PC-9 (cell line): Measurements from ENCODE around the gene ARMC6. TPM values are rescaled to one million over a fixed set of nuclear protein-coding genes. Genes with fewer than 3 reads are reported as not detected.

ENCODE experiments used
- BruUV-seq: library from RNA; stranded (reverse); fragments of 400-500 nt; replicated peaks from 2 replicates; lab custom pipeline; 2021; lab: Mats Ljungman, UMichigan
- CTCF ChIA-PET: fragments of 300-600 bp; sonication (Branson Sonifier 250); formaldehyde crosslinking; loops from one replicate; lab custom pipeline; 2022; ENCODE audit warnings: antibody characterized with exemption; lab: Charles Lee
- POLR2A ChIA-PET: fragments of 300-600 bp; sonication (Branson Sonifier 250); formaldehyde crosslinking; loops from one replicate; lab custom pipeline; 2022; ENCODE audit warnings: antibody characterized with exemption; ENCODE audit not compliant: unreplicated experiment; lab: Charles Lee
- DNase-seq, 2 experiments: peaks; one replicate each; pipeline versions ENCODE4 v3.0.0 to v3.0.0-alpha.2; 2015 to 2022; ENCODE audit warnings: mixed read lengths in 1 of 2
- H2AFZ ChIP-seq: fragments of 200-600 bp; sonication (generic); 2 replicates; pipeline ENCODE4 v1.8.1; 2017; ENCODE audit warnings: antibody characterized with exemption
- H3F3A ChIP-seq: fragments of 200-600 bp; sonication (generic); 2 replicates; pipeline ENCODE4 v1.8.1; 2017; ENCODE audit warnings: antibody characterized with exemption, mild to moderate bottlenecking, low read depth; ENCODE audit not compliant: insufficient read depth
- H3K27ac ChIP-seq: fragments of 200-600 bp; sonication (generic); 2 replicates; pipeline ENCODE4 v1.6.1; 2016; ENCODE audit warnings: mixed run types
- H3K27me3 ChIP-seq: fragments of 200-600 bp; sonication (generic); 2 replicates; pipeline ENCODE4 v1.6.1; 2016; ENCODE audit warnings: low read depth, mixed run types; ENCODE audit not compliant: insufficient read depth
- H3K36me3 ChIP-seq: fragments of 200-600 bp; sonication (generic); 2 replicates; pipeline ENCODE4 v1.6.1; 2016; ENCODE audit warnings: low read depth, mixed run types
- H3K4me1 ChIP-seq: fragments of 200-600 bp; sonication (generic); replicated peaks from 2 replicates; pipeline ENCODE4 v1.6.1; 2016; ENCODE audit warnings: mixed run types; ENCODE audit not compliant: insufficient read depth
- H3K4me2 ChIP-seq: fragments of 200-600 bp; sonication (generic); 2 replicates; pipeline ENCODE4 v1.6.1; 2017; ENCODE audit warnings: mixed run types
- H3K4me3 ChIP-seq: fragments of 200-600 bp; sonication (generic); 2 replicates; pipeline ENCODE4 v1.6.1; 2016; ENCODE audit warnings: mixed run types
- H3K79me2 ChIP-seq: fragments of 200-600 bp; sonication (generic); 2 replicates; pipeline ENCODE4 v1.6.1; 2017; ENCODE audit warnings: low read depth, mixed run types
- H3K9me2 ChIP-seq: fragments of 200-600 bp; sonication (generic); 2 replicates; pipeline ENCODE4 v1.8.1; 2017; ENCODE audit warnings: mild to moderate bottlenecking; ENCODE audit not compliant: insufficient read depth
- H3K9me3 ChIP-seq: fragments of 200-600 bp; sonication (generic); 2 replicates; pipeline ENCODE4 v1.8.1; 2016; ENCODE audit warnings: low read depth; ENCODE audit not compliant: insufficient read depth
- H4K20me1 ChIP-seq: fragments of 200-600 bp; sonication (generic); 2 replicates; pipeline ENCODE4 v1.8.1; 2017; ENCODE audit not compliant: insufficient read depth
- EZH2 ChIP-seq: fragments of 200-600 bp; sonication (generic); IDR thresholded peaks from 2 replicates; pipeline ENCODE4 v1.8.0; 2017; ENCODE audit warnings: antibody characterized with exemption, low read depth
- intact Hi-C: fragments of 100-400 bp; cut with micrococcal nuclease; formaldehyde crosslinking; loops from one replicate; pipeline ENCODE4 v1.10.0; 2022; ENCODE audit not compliant: unreplicated experiment
- total RNA-seq: library from RNA; stranded (reverse); gene quantifications from 2 replicates; pipeline ENCODE4 v1.2.3, GENCODE V29; 2021
- TF ChIP-seq, protein P1 (sequence below): fragments of 200-600 bp; sonication (generic); conservative IDR thresholded peaks from 2 replicates; pipeline ENCODE4 v1.6.1; 2017; ENCODE audit warnings: mixed run types, antibody characterized with exemption, mild to moderate bottlenecking, moderate library complexity

ARMC6 gene
- total RNA-seq, 1 experiment from 2014 or later, result 28.8 TPM

DNA sequence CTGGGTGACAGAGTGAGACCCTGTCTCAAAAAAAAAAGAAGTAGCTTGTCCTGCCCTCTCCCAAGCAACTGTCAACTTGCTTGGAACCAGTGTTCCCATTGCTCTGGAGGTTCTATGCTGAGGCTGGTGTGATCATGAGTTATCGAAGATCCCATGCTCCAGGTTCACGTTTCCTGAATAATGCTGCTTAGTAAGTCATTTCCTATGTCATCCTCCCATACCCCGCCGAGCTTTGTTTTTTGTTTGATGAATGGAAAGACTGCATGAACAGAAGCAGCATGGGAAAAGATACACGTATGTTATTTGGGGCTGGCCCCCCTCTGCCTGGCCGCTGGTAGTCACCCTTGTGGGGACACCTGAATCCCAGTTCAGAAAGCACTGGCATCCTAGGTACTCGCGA, 41.7 kb downstream of the ARMC6 start:
- intact Hi-C loops, result no loop called here
- Histone ChIP-seq H2AFZ (no peak overlapping the region), H3F3A (no peaks in the 10 kb centered on the region; the same call in 1 of the 2 replicates), H4K20me1 (peaks cover 4% of the 10 kb centered on the region; the same call in 1 of the 2 replicates), H3K4me2 (no peak overlapping the region), H3K27ac (no peak overlapping the region), H3K4me1 (no peaks in the 10 kb centered on the region), H3K4me3 (no peak overlapping the region), H3K9me2 (no peaks in the 10 kb centered on the region), H3K27me3 (no peaks in the 10 kb centered on the region), H3K36me3 (no peaks in the 10 kb centered on the region), H3K9me3 (no peaks in the 10 kb centered on the region), H3K79me2 (no peaks in the 10 kb centered on the region)
- POLR2A ChIA-PET, result no interaction called here
- DNase-seq, result no peak
- BruUV-seq, result no TSS peak
- CTCF ChIA-PET, result no interaction called here
- no peak for TF ChIP-seq EZH2
- TF ChIP-seq, protein P1, sequence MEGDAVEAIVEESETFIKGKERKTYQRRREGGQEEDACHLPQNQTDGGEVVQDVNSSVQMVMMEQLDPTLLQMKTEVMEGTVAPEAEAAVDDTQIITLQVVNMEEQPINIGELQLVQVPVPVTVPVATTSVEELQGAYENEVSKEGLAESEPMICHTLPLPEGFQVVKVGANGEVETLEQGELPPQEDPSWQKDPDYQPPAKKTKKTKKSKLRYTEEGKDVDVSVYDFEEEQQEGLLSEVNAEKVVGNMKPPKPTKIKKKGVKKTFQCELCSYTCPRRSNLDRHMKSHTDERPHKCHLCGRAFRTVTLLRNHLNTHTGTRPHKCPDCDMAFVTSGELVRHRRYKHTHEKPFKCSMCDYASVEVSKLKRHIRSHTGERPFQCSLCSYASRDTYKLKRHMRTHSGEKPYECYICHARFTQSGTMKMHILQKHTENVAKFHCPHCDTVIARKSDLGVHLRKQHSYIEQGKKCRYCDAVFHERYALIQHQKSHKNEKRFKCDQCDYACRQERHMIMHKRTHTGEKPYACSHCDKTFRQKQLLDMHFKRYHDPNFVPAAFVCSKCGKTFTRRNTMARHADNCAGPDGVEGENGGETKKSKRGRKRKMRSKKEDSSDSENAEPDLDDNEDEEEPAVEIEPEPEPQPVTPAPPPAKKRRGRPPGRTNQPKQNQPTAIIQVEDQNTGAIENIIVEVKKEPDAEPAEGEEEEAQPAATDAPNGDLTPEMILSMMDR, result no peak

DNA sequence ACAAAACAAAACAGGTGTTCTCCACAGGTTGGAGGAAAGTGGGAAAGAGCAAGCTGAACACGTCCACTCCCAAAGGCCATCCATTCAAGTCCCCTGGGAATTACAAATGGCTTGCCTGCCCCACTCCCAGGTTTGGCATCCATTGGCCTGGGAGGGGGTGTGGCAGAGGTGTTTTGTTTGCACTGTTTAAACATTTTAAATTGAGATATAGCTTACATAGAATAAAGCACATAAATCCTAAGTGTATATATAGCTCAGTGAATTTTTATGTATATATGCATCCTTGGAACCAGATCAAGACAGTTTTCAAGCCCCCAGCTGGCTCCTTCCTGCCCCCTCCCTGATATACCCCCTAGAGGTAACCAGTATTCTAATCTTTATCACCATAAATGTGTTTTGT, 43.1 kb downstream of the ARMC6 start:
- Histone ChIP-seq H3K9me3 (no peaks in the 10 kb centered on the region), H3K4me3 (no peak overlapping the region), H3F3A (no peaks in the 10 kb centered on the region; the same call in 1 of the 2 replicates), H3K4me2 (no peak overlapping the region), H3K4me1 (no peaks in the 10 kb centered on the region), H4K20me1 (peaks cover 4% of the 10 kb centered on the region; the same call in 1 of the 2 replicates), H3K79me2 (no peaks in the 10 kb centered on the region), H3K27me3 (no peaks in the 10 kb centered on the region), H3K9me2 (no peaks in the 10 kb centered on the region), H2AFZ (no peak overlapping the region), H3K27ac (no peak overlapping the region), H3K36me3 (no peaks in the 10 kb centered on the region)
- TF ChIP-seq EZH2, result no peak
- TF ChIP-seq, protein P1, result no peak
- POLR2A ChIA-PET, result interaction anchor here (0.7 kb wide), 1 partner anchor 244 kb away, joined by 7 read pairs; no protein-coding TSS in a partner anchor
- BruUV-seq, result no TSS peak
- CTCF ChIA-PET, result interaction anchor here (0.7 to 0.8 kb wide), 2 partner anchors 21 to 277 kb away, joined by 3 read pairs; no protein-coding TSS in a partner anchor
- intact Hi-C loops, result no loop called here
- no peak for DNase-seq

DNA sequence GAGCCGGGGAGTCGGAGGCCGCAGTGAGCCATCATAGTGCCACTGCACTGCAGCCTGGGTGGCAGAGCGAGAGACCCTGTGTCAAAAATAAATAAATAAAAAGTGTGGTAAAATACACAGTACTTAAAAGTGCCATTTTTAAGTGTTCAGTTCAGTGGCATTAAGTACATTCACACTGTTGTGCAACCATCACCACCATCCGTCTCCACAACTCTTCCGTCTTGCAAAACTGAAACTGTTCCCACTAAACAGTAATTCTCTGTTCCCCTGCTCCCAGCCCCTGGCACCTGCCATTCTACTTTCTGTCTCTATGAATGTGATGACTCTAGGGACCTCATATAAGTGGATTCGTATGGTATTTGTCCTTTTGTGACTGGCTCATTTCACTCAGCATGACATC, 43.7 kb downstream of the ARMC6 start:
- peaks cover 4% of the 10 kb centered on the region; the same call in 1 of the 2 replicates for H4K20me1 ChIP-seq
- POLR2A ChIA-PET, result interaction anchor here (0.7 kb wide), 1 partner anchor 244 kb away, joined by 7 read pairs; no protein-coding TSS in a partner anchor
- no peak for DNase-seq
- CTCF ChIA-PET, result interaction anchor here (0.7 to 0.8 kb wide), 2 partner anchors 20 to 276 kb away, joined by 3 read pairs; no protein-coding TSS in a partner anchor
- no peak for TF ChIP-seq EZH2
- TF ChIP-seq, protein P1, result no peak
- no peaks in the 10 kb centered on the region for H3K27me3 ChIP-seq
- no peak overlapping the region for H3K4me3 ChIP-seq
- no peaks in the 10 kb centered on the region for H3K4me1 ChIP-seq
- no peak overlapping the region for H3K4me2 ChIP-seq
- no peaks in the 10 kb centered on the region for H3K79me2 ChIP-seq
- no peaks in the 10 kb centered on the region; the same call in 1 of the 2 replicates for H3F3A ChIP-seq
- BruUV-seq, result no TSS peak
- no peak overlapping the region for H3K27ac ChIP-seq
- intact Hi-C loops, result no loop called here
- H3K9me3 ChIP-seq, result no peaks in the 10 kb centered on the region
- H3K36me3 ChIP-seq, result no peaks in the 10 kb centered on the region
- no peak overlapping the region for H2AFZ ChIP-seq
- no peaks in the 10 kb centered on the region for H3K9me2 ChIP-seq
